Activated effector memory CD4-positive, alpha-beta T cell treated with anti-CD3 and anti-CD28 coated beads, Interleukin-2, amount 50 U/mL, for 16 hours (primary cell): Measurements from ENCODE around the gene PNPLA1.
"Not testable (repeated sequence)": the region's sequence is repeated elsewhere in the genome, so short reads cannot be mapped to it uniquely, and the experiment has no call there.

Experiments
- DNase-seq: peaks from one replicate; pipeline ENCODE4 v3.0.0-alpha.2; 2020

Gene PNPLA1

GRCh38 chr6:36319821-36320220, 50.0 kb downstream of the PNPLA1 start:
- no peak for DNase-seq

- no peak for DNase-seq
Observed at GRCh38 chr6:36320475-36320874, 50.6 kb downstream of the PNPLA1 start.

GRCh38 chr6:36322591-36322990, 52.7 kb downstream of the PNPLA1 start:
- DNase-seq: no peak

- DNase-seq: no peak
Observed at GRCh38 chr6:36323062-36323461, 53.2 kb downstream of the PNPLA1 start.

- DNase-seq: no peak
Observed at GRCh38 chr6:36324191-36324590, 54.3 kb downstream of the PNPLA1 start.

- no peak for DNase-seq
Observed at GRCh38 chr6:36324715-36325114, 54.9 kb downstream of the PNPLA1 start.

GRCh38 chr6:36326356-36326995, 56.6 kb downstream of the PNPLA1 start:
- DNase-seq: no peak

- no peak for DNase-seq
Observed at GRCh38 chr6:36327226-36327918, 57.5 kb downstream of the PNPLA1 start.

GRCh38 chr6:36327919-36328236, 58.0 kb downstream of the PNPLA1 start:
- no peak for DNase-seq

GRCh38 chr6:36328600-36328999, 58.7 kb downstream of the PNPLA1 start:
- DNase-seq: no peak

- DNase-seq: no peak
Observed at GRCh38 chr6:36329798-36330291, 60.0 kb downstream of the PNPLA1 start.

- DNase-seq: no peak
Observed at GRCh38 chr6:36330366-36330765, 60.5 kb downstream of the PNPLA1 start.

- DNase-seq: no peak
Observed at GRCh38 chr6:36331381-36331780, 61.5 kb downstream of the PNPLA1 start.

GRCh38 chr6:36333171-36333895, 63.5 kb downstream of the PNPLA1 start:
- DNase-seq: no peak

- no peak for DNase-seq
Observed at GRCh38 chr6:36333931-36334725, 64.3 kb downstream of the PNPLA1 start.

- DNase-seq: no peak
Observed at GRCh38 chr6:36334832-36335459, 65.1 kb downstream of the PNPLA1 start.

- no peak for DNase-seq
Observed at GRCh38 chr6:36335465-36336207, 65.8 kb downstream of the PNPLA1 start.

GRCh38 chr6:36336208-36336710, 66.4 kb downstream of the PNPLA1 start:
- DNase-seq: no peak

GRCh38 chr6:36336779-36337241, 67.0 kb downstream of the PNPLA1 start, which contains the start of gene BNIP5:
Gene BNIP5 (minus strand): TSS chr6:36336888. CDS start chr6:36330690, 6,198 bp downstream.
- DNase-seq: no peak

- no peak for DNase-seq
Observed at GRCh38 chr6:36337814-36338213, 68.0 kb downstream of the PNPLA1 start.

- not testable (repeated sequence) for DNase-seq
Observed at GRCh38 chr6:36338223-36338622, 68.4 kb downstream of the PNPLA1 start.
